ENCODE results near the gene NLGN1.

Gene NLGN1

GRCh38 chr3:173739726-173740125 lies 342.2 kb downstream of the NLGN1 start:
- no peaks in the 10 kb centered on the region for H3K9me3 ChIP-seq (ENCODE audit: control extremely low read depth in 1 of 5, control insufficient read depth in 4 of 5, insufficient read depth in 2 of 5, low read depth in 1 of 5, low read length in 4 of 5)
- H3K27me3 ChIP-seq (replicated peaks in 2 of 5; ENCODE audit: control insufficient read depth in 4 of 5, insufficient read depth in 5 of 5, low read length in 4 of 5), result no peaks in the 10 kb centered on the region
- no peak overlapping the region for H3K4me3 ChIP-seq (ENCODE audit: control insufficient read depth in 1 of 7, extremely low read depth in 1 of 7, insufficient read depth in 4 of 7, low read depth in 2 of 7, low read length in 6 of 7)
- DNase-seq, result no peak
- no peak overlapping the region for H3K27ac ChIP-seq (ENCODE audit: insufficient read depth in 1 of 2, low read depth in 1 of 2, low read length in 2 of 2, poor library complexity in 1 of 2, severe bottlenecking in 2 of 2)
- no peaks in the 10 kb centered on the region for H3K4me1 ChIP-seq (ENCODE audit: control extremely low read depth in 1 of 4, control insufficient read depth in 4 of 4, insufficient read depth in 4 of 4, low read length in 3 of 4)
- WGBS (ENCODE audit: insufficient coverage), result no CpG with 5 or more reads among the region's 2 CpGs
- H3K36me3 ChIP-seq (ENCODE audit: control insufficient read depth in 4 of 4, insufficient read depth in 4 of 4, low read length in 3 of 4), result no peaks in the 10 kb centered on the region
- ChIA-PET CTCF (no interaction called here), POLR2A (no interaction called here)

GRCh38 chr3:173742491-173742890 lies 344.9 kb downstream of the NLGN1 start:
- no peaks in the 10 kb centered on the region for H3K9me3 ChIP-seq (ENCODE audit: control extremely low read depth in 1 of 5, control insufficient read depth in 4 of 5, insufficient read depth in 2 of 5, low read depth in 1 of 5, low read length in 4 of 5)
- no peaks in the 10 kb centered on the region for H3K27me3 ChIP-seq (replicated peaks in 2 of 5; ENCODE audit: control insufficient read depth in 4 of 5, insufficient read depth in 5 of 5, low read length in 4 of 5)
- POLR2A ChIA-PET, result no interaction called here
- CTCF ChIA-PET, result interaction anchor here (1.1 kb wide), 1 partner anchor 9 kb away, joined by 3 read pairs; no protein-coding TSS in a partner anchor
- no peaks in the 10 kb centered on the region for H3K4me1 ChIP-seq (ENCODE audit: control extremely low read depth in 1 of 4, control insufficient read depth in 4 of 4, insufficient read depth in 4 of 4, low read length in 3 of 4)
- no peaks in the 10 kb centered on the region for H3K36me3 ChIP-seq (ENCODE audit: control insufficient read depth in 4 of 4, insufficient read depth in 4 of 4, low read length in 3 of 4)
- no peak for DNase-seq
- H3K27ac ChIP-seq (ENCODE audit: insufficient read depth in 1 of 2, low read depth in 1 of 2, low read length in 2 of 2, poor library complexity in 1 of 2, severe bottlenecking in 2 of 2), result no peak overlapping the region
- peak overlapping the region in 1 of 7 experiments; percentile 50 for H3K4me3 ChIP-seq (ENCODE audit: control insufficient read depth in 1 of 7, extremely low read depth in 1 of 7, insufficient read depth in 4 of 7, low read depth in 2 of 7, low read length in 6 of 7)
- no CpG with 5 or more reads among the region's 1 CpG for WGBS (ENCODE audit: insufficient coverage)

- no peak overlapping the region for H3K27ac ChIP-seq (ENCODE audit: insufficient read depth in 1 of 2, low read depth in 1 of 2, low read length in 2 of 2, poor library complexity in 1 of 2, severe bottlenecking in 2 of 2)
Measured at GRCh38 chr3:173743111-173743510, 345.6 kb downstream of the NLGN1 start.

GRCh38 chr3:173743516-173743915 lies 346.0 kb downstream of the NLGN1 start:
- DNase-seq, result no peak
- no peaks in the 10 kb centered on the region for H3K27me3 ChIP-seq (replicated peaks in 2 of 5; ENCODE audit: control insufficient read depth in 4 of 5, insufficient read depth in 5 of 5, low read length in 4 of 5)
- ChIA-PET CTCF (no interaction called here), POLR2A (no interaction called here)
- no peak overlapping the region for H3K27ac ChIP-seq (ENCODE audit: insufficient read depth in 1 of 2, low read depth in 1 of 2, low read length in 2 of 2, poor library complexity in 1 of 2, severe bottlenecking in 2 of 2)
- no peaks in the 10 kb centered on the region for H3K9me3 ChIP-seq (ENCODE audit: control extremely low read depth in 1 of 5, control insufficient read depth in 4 of 5, insufficient read depth in 2 of 5, low read depth in 1 of 5, low read length in 4 of 5)
- peaks cover 0 to 10% (median 0%) of the 10 kb centered on the region in 4 experiments for H3K4me1 ChIP-seq (ENCODE audit: control extremely low read depth in 1 of 4, control insufficient read depth in 4 of 4, insufficient read depth in 4 of 4, low read length in 3 of 4)
- H3K4me3 ChIP-seq (ENCODE audit: control insufficient read depth in 1 of 7, extremely low read depth in 1 of 7, insufficient read depth in 4 of 7, low read depth in 2 of 7, low read length in 6 of 7), result peak overlapping the region in 1 of 7 experiments; percentile 50
- 100% methylated on average over 1 of the region's 1 CpG for WGBS (ENCODE audit: insufficient coverage)
- H3K36me3 ChIP-seq (ENCODE audit: control insufficient read depth in 4 of 4, insufficient read depth in 4 of 4, low read length in 3 of 4), result no peaks in the 10 kb centered on the region

More at GRCh38 chr3:173743111-173743510, 345.6 kb downstream of the NLGN1 start:
- POLR2A ChIA-PET, result no interaction called here
- peak overlapping the region in 2 of 7 experiments; percentile 24 to 50 for H3K4me3 ChIP-seq (ENCODE audit: control insufficient read depth in 1 of 7, extremely low read depth in 1 of 7, insufficient read depth in 4 of 7, low read depth in 2 of 7, low read length in 6 of 7)
- no peaks in the 10 kb centered on the region for H3K9me3 ChIP-seq (ENCODE audit: control extremely low read depth in 1 of 5, control insufficient read depth in 4 of 5, insufficient read depth in 2 of 5, low read depth in 1 of 5, low read length in 4 of 5)
- WGBS (ENCODE audit: insufficient coverage), result no CpG with 5 or more reads among the region's 3 CpGs
- no peaks in the 10 kb centered on the region for H3K36me3 ChIP-seq (ENCODE audit: control insufficient read depth in 4 of 4, insufficient read depth in 4 of 4, low read length in 3 of 4)
- no peaks in the 10 kb centered on the region for H3K27me3 ChIP-seq (replicated peaks in 2 of 5; ENCODE audit: control insufficient read depth in 4 of 5, insufficient read depth in 5 of 5, low read length in 4 of 5)
- peaks cover 0 to 6% (median 0%) of the 10 kb centered on the region in 4 experiments for H3K4me1 ChIP-seq (ENCODE audit: control extremely low read depth in 1 of 4, control insufficient read depth in 4 of 4, insufficient read depth in 4 of 4, low read length in 3 of 4)
- no peak for DNase-seq
- CTCF ChIA-PET, result no interaction called here

GRCh38 chr3:173744479-173744878 lies 346.9 kb downstream of the NLGN1 start:
- no CpG with 5 or more reads among the region's 3 CpGs for WGBS (ENCODE audit: insufficient coverage)
- POLR2A ChIA-PET, result no interaction called here
- Histone ChIP-seq H3K36me3 (ENCODE audit: control insufficient read depth in 4 of 4, insufficient read depth in 4 of 4, low read length in 3 of 4) (no peaks in the 10 kb centered on the region), H3K27me3 (replicated peaks in 2 of 5; ENCODE audit: control insufficient read depth in 4 of 5, insufficient read depth in 5 of 5, low read length in 4 of 5) (no peaks in the 10 kb centered on the region), H3K27ac (ENCODE audit: insufficient read depth in 1 of 2, low read depth in 1 of 2, low read length in 2 of 2, poor library complexity in 1 of 2, severe bottlenecking in 2 of 2) (no peak overlapping the region), H3K4me1 (ENCODE audit: control extremely low read depth in 1 of 4, control insufficient read depth in 4 of 4, insufficient read depth in 4 of 4, low read length in 3 of 4) (peaks cover 0 to 19% (median 1%) of the 10 kb centered on the region in 4 experiments), H3K9me3 (ENCODE audit: control extremely low read depth in 1 of 5, control insufficient read depth in 4 of 5, insufficient read depth in 2 of 5, low read depth in 1 of 5, low read length in 4 of 5) (no peaks in the 10 kb centered on the region), H3K4me3 (ENCODE audit: control insufficient read depth in 1 of 7, extremely low read depth in 1 of 7, insufficient read depth in 4 of 7, low read depth in 2 of 7, low read length in 6 of 7) (no peak overlapping the region)
- CTCF ChIA-PET, result no interaction called here
- no peak for DNase-seq

- Histone ChIP-seq H3K36me3 (ENCODE audit: control insufficient read depth in 4 of 4, insufficient read depth in 4 of 4, low read length in 3 of 4) (no peaks in the 10 kb centered on the region), H3K27ac (ENCODE audit: insufficient read depth in 1 of 2, low read depth in 1 of 2, low read length in 2 of 2, poor library complexity in 1 of 2, severe bottlenecking in 2 of 2) (no peak overlapping the region), H3K4me3 (ENCODE audit: control insufficient read depth in 1 of 7, extremely low read depth in 1 of 7, insufficient read depth in 4 of 7, low read depth in 2 of 7, low read length in 6 of 7) (no peak overlapping the region), H3K9me3 (ENCODE audit: control extremely low read depth in 1 of 5, control insufficient read depth in 4 of 5, insufficient read depth in 2 of 5, low read depth in 1 of 5, low read length in 4 of 5) (no peaks in the 10 kb centered on the region), H3K27me3 (replicated peaks in 2 of 5; ENCODE audit: control insufficient read depth in 4 of 5, insufficient read depth in 5 of 5, low read length in 4 of 5) (no peaks in the 10 kb centered on the region), H3K4me1 (ENCODE audit: control extremely low read depth in 1 of 4, control insufficient read depth in 4 of 4, insufficient read depth in 4 of 4, low read length in 3 of 4) (peaks cover 0 to 20% (median 1%) of the 10 kb centered on the region in 4 experiments)
- ChIA-PET CTCF (no interaction called here), POLR2A (no interaction called here)
- DNase-seq, result no peak
- WGBS (ENCODE audit: insufficient coverage), result 100% methylated on average over 3 of the region's 4 CpGs
Measured at GRCh38 chr3:173744895-173745294, 347.4 kb downstream of the NLGN1 start.

GRCh38 chr3:173745952-173746682 lies 348.6 kb downstream of the NLGN1 start:
- H3K27ac ChIP-seq (ENCODE audit: insufficient read depth in 1 of 2, low read depth in 1 of 2, low read length in 2 of 2, poor library complexity in 1 of 2, severe bottlenecking in 2 of 2), result no peak overlapping the region
- peak; percentile 4 to 67 (median 37) for DNase-seq
- WGBS (ENCODE audit: insufficient coverage), result 100% methylated on average over 1 of the region's 4 CpGs
- CTCF ChIA-PET, result no interaction called here
- no peaks in the 10 kb centered on the region for H3K27me3 ChIP-seq (replicated peaks in 2 of 5; ENCODE audit: control insufficient read depth in 4 of 5, insufficient read depth in 5 of 5, low read length in 4 of 5)
- peaks cover 0 to 26% (median 1%) of the 10 kb centered on the region in 4 experiments for H3K4me1 ChIP-seq (ENCODE audit: control extremely low read depth in 1 of 4, control insufficient read depth in 4 of 4, insufficient read depth in 4 of 4, low read length in 3 of 4)
- no peaks in the 10 kb centered on the region for H3K36me3 ChIP-seq (ENCODE audit: control insufficient read depth in 4 of 4, insufficient read depth in 4 of 4, low read length in 3 of 4)
- no peaks in the 10 kb centered on the region for H3K9me3 ChIP-seq (ENCODE audit: control extremely low read depth in 1 of 5, control insufficient read depth in 4 of 5, insufficient read depth in 2 of 5, low read depth in 1 of 5, low read length in 4 of 5)
- POLR2A ChIA-PET, result no interaction called here
- no peak overlapping the region for H3K4me3 ChIP-seq (ENCODE audit: control insufficient read depth in 1 of 7, extremely low read depth in 1 of 7, insufficient read depth in 4 of 7, low read depth in 2 of 7, low read length in 6 of 7)

Measured in common myeloid progenitor, CD34-positive (primary cell).